ENCODE measurements around the gene VTA1. TPM values are rescaled to one million over a fixed set of nuclear protein-coding genes. Genes with fewer than 3 reads are reported as not detected.

Gene VTA1
- total RNA-seq, 1 donor = 89.8 TPM

GRCh38 chr6:142167486-142167885 is 20.4 kb downstream of the VTA1 start:
- TF ChIP-seq CTCF (IDR thresholded peaks at IDR 0.05; ENCODE audit: insufficient read depth, low read depth, low read length) = no peak
- no peak for DNase-seq (ENCODE audit: low read depth)
- H3K4me3 ChIP-seq (ENCODE audit: low read depth, low read length) = no peak overlapping the region

GRCh38 chr6:142171351-142171750 is 24.3 kb downstream of the VTA1 start:
- no peak for DNase-seq (ENCODE audit: low read depth)

GRCh38 chr6:142172758-142173157 is 25.7 kb downstream of the VTA1 start:
- no peak for DNase-seq (ENCODE audit: low read depth)
- TF ChIP-seq CTCF (IDR thresholded peaks at IDR 0.05; ENCODE audit: insufficient read depth, low read depth, low read length) = no peak
- H3K4me3 ChIP-seq (ENCODE audit: low read depth, low read length) = no peak overlapping the region

More at GRCh38 chr6:142171351-142171750, 24.3 kb downstream of the VTA1 start:
- TF ChIP-seq CTCF (IDR thresholded peaks at IDR 0.05; ENCODE audit: insufficient read depth, low read depth, low read length) = no peak
- H3K4me3 ChIP-seq (ENCODE audit: low read depth, low read length) = no peak overlapping the region

- TF ChIP-seq CTCF (IDR thresholded peaks at IDR 0.05; ENCODE audit: insufficient read depth, low read depth, low read length) = no peak
- DNase-seq (ENCODE audit: low read depth) = no peak
- H3K4me3 ChIP-seq (ENCODE audit: low read depth, low read length) = no peak overlapping the region
Observed at GRCh38 chr6:142173980-142174379, 26.9 kb downstream of the VTA1 start.

GRCh38 chr6:142174703-142175102 is 27.6 kb downstream of the VTA1 start:
- no peak for DNase-seq (ENCODE audit: low read depth)
- no peak for TF ChIP-seq CTCF (IDR thresholded peaks at IDR 0.05; ENCODE audit: insufficient read depth, low read depth, low read length)

GRCh38 chr6:142178129-142178528 is 31.1 kb downstream of the VTA1 start:
- no peak for TF ChIP-seq CTCF (IDR thresholded peaks at IDR 0.05; ENCODE audit: insufficient read depth, low read depth, low read length)
- no peak overlapping the region for H3K4me3 ChIP-seq (ENCODE audit: low read depth, low read length)
- no peak for DNase-seq (ENCODE audit: low read depth)

More at GRCh38 chr6:142174703-142175102, 27.6 kb downstream of the VTA1 start:
- H3K4me3 ChIP-seq (ENCODE audit: low read depth, low read length) = no peak overlapping the region

- TF ChIP-seq CTCF (IDR thresholded peaks at IDR 0.05; ENCODE audit: insufficient read depth, low read depth, low read length) = no peak
- DNase-seq (ENCODE audit: low read depth) = no peak
Observed at GRCh38 chr6:142182004-142182403, 34.9 kb downstream of the VTA1 start.

More at GRCh38 chr6:142182004-142182403, 34.9 kb downstream of the VTA1 start:
- no peak overlapping the region for H3K4me3 ChIP-seq (ENCODE audit: low read depth, low read length)

Measured in fibroblast of villous mesenchyme (primary cell).